Astrocyte of the hippocampus (primary cell): ENCODE results near the gene NCAPG2.
A peak's percentile ranks its signal among the peaks of the same experiment; 100 is the strongest.

Experiments used
- DNase-seq: peaks from one replicate; pipeline ENCODE4 v3.0.0; 2011; ENCODE audit warnings: low read depth, low spot score

The NCAPG2 gene

DNA sequence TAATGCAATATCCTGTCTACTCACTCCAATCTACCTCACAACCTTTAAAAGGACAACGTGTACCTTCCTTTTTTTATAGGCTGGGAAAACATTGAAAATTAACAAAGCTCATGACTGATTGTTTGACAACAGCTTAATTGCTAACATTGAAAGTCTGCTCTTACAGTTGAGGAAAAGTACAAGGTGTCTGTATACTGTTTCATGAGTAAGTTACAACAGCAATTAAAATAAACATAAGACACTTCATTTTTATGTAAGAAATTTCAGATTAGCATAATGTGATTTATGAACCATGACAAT, 28.6 kb upstream of the NCAPG2 start:
- DNase-seq: no peak

DNA sequence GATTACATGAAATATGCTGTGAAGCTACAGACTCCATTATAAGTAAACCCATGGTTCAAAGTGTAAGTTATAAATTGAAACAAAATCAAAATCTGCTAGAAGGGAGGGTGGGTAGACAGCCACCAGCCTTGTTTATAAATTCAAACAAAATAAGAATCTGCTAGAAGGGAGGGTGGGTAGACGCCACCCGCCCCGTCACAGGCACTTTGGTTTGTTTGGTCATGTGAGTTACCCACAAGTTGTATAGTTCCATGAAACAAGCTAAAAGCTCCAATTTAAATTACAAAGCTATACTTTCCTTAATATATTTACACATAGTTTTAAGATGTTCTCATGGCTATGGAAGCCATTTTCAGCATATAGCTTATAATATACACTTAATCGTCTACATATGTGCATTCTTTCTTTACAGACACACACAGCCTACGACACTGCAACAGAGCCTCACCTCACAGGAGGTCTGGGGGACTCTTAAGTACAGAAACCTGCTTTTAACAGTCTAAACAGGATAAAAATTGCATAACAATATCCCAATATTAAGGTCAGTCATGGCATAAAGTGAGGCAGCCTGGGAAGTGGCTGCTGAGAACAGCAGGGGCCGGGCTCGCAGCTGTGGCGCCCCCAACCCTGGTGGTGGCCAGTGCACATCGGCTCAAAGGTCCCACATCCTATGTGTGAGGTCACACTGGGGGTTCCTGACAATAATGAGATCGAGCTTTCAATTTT, 28.1 kb upstream of the NCAPG2 start:
- no peak for DNase-seq

DNA sequence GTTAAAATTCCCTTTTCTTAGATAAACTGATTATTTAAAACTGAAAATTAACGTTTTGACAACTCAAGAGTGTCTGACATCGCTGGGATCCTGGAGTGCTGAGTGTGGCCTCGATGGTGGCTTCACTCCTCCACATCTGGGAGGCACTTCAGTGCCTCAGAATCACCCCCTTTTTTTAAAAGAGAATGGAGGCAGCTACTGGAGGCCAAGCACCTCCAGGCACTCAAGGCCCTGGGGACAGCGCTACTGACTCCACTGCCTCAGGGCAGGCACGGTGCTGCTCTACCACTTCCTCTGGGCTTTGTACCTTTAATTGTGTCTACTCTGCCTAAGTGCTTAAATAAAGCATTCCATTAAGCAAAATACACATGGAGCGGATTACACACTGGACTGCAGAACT, 27.2 kb upstream of the NCAPG2 start:
- no peak for DNase-seq

DNA sequence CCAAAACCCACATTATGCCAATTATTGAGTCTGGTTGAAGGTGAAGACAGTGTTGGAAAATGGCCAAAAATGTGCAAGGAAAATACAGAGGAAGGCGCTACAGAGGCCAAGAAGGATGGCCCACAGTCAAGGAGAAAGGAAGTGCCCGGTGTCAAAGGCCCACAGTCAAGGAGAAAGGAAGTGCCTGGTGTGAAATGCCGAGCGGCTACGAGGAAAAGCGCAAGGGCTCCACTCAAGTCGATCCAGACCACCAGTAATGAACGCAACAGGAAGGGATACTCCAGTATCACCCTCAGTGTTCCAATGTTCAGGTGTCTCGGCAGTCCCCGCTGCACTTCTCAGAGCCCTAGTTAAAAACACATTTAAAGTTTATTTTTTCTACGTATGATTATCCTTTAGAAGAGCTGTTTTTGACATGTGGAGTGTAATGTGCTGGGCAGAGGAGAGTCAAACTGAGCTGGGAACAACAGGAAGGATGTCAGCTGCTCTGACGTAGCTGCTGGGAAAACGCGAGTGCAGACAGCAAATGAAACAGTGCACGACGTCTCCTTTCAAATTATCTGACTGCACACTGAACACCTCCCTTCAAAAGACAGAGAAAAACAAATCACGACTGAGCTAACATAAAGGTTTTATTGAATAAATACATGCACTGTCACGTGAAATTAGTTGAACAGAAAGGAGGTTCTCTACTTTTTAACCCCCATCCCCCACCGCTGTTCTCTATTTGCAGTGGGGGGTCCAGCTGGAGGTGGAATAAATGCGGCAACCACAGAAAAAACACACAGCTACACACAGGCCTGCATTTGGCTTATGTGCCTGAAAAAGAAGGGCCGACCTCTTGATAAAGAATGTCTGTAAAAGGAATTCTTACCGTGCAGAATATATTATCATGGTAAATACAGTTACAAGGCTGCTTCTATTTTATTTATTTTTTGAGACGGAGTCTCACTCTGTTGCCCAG, 26.1 kb upstream of the NCAPG2 start:
- DNase-seq: no peak

DNA sequence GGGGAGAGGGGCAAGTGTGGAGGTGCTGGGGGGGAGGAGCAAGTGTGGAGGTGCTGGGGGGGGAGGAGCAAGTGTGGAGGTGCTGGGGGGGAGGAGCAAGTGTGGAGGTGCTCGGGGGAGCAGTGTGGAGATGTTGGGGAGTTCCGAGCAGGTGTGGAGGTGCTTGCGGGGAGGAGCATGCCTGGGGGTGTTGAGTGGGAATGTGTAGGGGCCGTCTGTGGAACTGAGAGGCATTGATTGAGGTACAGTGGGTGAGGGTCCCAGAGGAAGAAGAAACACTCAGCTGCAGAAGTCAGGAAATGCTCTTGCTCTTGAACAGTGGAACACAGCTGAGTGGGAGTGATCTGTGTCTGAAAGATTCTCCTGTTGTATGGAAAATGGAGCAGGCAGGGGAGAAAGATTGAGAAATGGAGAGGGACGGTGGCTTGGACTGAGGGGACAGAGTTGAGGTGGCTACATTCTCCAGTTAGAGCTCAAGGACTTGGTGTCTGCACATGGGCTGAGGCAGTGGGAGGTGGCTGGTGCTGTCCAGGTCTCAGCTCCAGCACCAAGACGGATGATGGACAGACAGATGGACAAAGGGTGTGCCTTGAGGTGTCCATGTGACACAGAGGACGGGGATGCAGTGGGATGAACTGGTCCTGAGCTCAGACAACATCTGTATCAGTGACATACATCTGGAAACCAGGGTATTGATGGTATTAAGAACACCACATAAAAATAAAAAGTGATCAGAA, 25.2 kb upstream of the NCAPG2 start:
- DNase-seq: no peak

DNA sequence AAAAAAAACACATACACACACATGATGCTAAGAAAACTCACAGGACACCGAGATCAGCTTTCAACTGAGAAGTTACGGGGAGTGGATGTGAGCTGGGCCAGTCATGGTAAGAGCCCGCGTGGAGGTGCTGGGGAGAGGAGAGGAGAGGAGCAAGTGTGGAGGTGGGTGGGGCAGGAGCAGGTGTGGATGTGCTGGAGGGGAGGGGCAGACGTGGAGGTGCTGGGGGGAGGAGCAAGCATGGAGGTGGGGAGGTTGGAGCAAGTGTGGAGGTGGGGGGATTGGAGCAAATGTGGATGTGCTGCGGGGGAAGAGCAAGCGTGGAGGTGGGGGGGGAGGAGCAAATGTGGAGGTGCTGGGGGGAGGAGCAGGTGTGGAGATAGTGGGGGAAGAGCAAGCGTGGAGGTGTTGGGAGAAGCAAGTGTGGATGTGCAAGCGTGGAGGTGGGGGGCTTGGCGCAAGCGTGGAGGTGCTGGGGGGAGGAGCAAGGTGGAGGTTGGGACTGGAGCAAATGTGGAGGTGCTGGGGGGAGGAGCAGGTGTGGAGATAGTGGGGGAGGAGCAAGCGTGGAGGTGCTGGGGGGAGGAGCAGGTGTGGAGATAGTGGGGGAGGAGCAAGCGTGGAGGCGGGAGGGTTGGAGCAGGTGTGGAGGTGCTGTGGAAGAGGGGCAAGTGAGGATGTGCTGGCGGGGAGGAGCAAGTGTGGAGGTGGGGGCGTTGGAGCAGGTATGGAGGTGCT, 24.5 kb upstream of the NCAPG2 start:
- DNase-seq: no peak

DNA sequence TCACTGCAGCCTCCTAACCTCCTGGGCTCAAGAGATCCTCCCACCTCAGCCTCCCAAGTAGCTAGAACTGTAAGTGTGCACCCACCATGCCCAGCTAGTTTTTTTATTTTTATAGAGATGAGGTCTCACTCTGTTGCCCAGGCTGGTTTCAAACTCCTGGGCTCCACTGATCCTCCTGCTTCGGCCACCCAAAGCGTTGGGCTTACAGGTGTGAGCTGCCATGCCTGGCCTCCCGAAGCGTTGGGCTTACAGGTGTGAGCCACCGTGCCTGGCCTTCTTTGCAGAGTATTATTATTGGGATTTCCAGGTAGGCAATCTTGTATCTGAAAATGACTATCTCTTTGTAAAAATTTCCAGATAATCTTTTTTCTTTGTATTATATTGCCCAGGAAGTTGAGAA, 23.1 kb upstream of the NCAPG2 start:
- no peak for DNase-seq

DNA sequence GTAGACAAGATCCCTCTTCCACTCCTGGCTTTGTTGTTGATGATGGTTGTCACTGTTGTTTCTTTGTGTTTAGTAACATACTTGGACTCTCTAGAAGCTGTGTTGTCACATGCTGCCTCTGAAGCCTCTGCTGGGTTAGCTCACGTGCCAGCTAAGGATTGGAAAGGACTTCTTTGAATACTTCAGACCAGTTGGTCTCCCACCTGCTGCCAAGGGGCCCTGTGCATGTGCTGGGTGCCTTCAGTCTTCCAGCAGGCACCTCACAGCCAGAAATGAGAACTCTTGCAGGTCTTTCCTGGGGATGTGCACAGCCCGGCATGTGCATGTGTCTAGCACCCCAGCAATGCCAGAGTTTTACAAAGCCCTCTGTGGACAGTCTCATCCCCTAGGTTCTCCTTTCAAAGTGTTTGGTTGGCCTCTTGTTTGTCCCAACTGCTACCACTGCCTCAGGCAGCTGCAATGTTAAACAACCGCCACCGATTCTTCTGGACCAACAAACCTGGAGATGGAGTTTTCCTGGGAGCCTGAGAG, 21.7 kb upstream of the NCAPG2 start:
- no peak for DNase-seq

DNA sequence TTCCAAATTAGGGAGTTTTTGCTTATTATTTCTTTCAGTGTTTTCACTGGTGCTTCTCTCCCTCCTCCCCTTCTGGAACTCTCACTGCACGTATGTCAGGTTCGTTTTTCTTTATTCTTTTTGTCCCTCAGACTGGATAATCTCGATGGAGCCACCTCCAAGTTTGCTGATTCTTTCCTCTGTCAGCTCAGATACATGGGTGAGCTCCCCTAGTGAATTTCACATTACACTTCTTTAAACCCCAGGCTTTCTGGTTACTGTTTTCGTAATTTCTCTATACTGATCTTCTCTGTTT, 20.8 kb upstream of the NCAPG2 start:
- no peak for DNase-seq

DNA sequence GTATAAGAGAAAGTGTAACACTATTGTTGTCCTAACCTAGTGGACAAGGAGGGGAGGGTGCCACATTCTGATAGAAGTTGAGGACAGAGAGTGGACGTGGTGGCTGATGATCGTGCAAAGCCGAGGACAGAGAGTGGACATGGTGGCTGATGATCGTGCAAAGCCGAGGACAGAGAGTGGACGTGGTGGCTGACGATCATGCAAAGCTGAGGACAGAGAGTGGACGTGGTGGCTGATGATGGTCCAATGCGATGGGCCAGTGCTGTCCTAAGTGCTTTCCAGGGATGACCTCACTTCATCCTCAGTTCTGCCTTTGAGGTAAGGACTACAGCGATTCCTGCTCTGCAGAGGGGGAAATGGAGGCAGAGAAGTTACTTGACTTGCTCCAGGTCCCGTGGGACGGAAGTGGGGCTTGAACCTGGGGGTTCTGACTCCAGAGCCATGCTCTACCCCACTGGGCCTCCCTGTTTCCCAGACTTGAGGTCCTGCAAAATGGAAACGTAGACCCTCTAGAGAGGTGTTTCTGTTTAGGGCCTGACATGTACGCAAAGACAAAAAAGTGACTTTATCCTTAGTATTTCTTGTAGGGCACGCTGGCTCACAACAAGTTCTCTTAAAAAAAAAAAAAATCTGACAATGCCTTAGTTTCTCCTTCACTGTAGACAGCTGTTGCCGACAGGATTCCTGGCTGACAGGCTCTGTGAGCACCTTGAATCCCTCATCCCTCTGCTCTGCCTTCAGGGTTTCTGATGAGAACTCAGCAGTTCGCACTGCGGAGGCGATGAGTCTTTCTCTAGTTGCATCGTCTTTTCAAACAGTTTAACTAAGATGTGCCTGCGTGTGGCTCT, 20.3 kb upstream of the NCAPG2 start:
- DNase-seq: no peak

DNA sequence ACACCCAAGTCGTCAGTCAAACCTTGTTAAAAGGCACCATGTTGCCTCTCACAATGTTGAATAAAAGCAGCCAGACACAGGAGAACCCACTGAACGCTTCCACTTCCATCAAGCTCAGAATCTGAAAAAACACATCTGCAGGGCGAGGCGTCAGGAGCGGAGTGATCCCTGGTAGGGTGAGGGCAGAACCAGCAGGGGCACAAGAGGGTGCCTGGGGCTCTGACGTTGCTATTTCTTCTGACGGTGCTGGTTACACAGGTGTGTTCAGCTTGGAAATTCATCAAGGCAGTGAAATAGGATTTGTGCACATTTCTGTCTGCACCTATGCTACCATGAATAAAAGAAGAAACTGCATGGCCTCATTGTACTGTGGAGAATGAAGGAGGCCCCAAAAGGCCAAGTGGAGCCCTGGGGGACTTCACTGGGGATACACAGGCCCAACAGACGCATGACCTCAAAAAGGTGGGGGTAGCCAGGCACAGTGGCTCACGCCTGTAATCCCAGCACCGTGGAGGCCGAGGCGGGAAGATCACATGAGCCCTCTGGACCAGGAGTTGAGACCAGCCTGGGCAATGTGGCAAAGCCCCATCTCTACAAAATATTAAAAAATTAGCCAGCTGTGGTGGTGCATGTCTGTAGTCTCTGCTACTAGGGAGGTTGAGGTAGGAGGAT, 19.2 kb upstream of the NCAPG2 start:
- no peak for DNase-seq

DNA sequence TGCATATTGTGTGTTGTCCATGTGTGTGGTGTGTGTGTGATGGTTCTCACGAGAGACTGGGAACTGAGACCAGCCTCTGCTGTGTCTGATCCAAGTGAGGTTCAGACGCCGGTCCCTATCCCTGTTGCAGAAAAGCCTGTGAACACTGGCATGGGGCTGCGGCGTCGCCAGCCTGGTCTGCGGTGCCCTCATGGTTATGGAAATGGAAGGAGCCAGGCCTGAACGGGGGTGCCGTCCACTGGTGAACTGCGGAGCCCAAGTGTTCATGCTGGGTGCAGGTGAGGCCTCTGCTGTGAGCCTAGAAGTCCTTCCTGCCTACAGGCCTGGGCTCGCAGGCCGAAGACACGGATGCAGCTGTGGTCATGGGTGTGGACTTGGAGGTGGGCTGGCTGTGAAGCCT, 18.7 kb upstream of the NCAPG2 start:
- DNase-seq: no peak

DNA sequence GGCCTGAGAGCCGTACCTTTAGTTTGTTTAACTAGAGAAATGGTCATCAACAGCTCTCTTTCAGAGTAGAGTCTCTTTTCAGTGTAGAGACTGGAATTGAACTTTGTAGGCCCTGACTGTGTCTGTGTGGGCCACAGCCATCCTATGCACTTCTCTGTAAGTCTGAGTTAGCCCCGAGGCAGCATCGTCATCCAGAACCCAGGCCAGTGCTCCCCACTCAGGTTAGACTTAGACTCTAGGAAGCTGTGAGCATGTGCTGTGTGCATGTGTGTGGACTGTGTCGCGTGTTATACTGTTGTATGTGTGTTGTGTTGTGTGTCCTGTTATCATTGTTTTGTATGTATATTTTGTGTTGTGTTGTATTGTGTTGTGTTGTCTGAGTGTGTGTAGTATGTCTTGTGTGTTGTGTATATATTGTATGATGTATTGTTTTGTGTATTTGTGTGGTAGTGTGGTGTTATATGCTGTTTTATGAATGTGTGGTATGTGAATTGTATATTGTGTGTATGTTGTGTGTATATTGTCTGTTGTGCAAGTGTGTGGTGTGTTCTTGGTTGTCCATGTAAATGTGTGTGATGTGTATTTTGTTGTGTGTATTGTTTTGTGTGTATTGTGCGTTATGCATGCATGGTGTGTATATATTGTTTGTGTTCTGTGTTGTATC, 18.1 kb upstream of the NCAPG2 start:
- no peak for DNase-seq

DNA sequence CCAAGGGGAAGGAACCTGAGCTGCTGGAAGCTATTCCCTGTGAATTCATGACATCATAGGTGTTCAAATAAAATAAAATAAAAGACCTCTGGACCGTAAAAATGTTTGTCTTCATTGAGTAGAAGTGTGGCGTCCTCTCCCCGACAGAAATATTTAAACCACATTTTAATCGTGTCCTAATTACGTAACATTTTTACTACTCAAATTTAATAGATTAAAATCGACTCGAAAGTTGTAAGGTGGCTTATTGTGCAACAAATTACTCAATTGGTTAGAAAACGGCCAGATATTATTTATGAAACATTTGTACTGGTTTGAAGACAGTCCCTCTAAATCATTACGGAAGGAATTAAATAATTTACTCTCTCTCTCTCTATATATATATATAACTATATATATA, 15.5 kb upstream of the NCAPG2 start:
- DNase-seq: no peak

DNA sequence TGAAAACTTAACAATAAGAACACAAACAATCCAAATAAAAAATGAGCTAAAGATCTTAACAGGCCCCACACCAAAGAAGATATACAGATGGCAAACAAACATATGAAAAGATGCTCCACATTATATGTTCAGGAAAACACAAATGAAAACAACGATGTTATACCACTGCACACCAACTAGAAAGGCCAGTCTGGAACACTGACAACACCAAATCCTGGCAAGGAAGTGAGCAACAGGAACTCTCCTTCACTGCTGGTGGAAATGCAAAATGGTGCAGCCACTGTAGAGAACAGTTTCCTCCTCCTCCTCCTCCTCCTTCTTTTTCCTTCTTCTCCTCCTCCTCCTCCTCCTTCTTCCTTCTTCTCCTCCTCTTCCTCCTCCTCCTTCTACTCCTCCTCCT, 12.2 kb upstream of the NCAPG2 start:
- no peak for DNase-seq

DNA sequence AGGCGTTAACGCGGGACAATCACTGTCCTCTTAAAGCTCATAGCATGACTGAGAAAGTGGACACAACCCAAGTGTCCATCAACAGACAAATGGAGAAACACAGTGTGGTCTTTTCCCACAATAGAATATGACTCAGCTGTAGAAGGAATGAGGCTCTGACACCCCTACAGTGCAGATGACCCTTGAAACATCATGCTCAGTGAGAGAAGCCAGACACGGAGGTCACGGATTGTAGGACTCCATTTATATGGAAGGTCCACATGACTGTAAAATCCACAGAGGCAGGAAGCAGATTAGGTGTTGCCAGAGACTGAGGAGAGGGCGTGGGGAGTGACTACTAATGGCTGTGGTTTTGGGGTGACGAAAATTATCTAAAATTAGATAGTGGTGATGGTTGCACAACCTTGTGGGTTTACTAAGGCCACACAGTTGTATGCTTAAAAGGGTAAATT, 6.1 kb upstream of the NCAPG2 start:
- DNase-seq: peak; percentile 37

DNA sequence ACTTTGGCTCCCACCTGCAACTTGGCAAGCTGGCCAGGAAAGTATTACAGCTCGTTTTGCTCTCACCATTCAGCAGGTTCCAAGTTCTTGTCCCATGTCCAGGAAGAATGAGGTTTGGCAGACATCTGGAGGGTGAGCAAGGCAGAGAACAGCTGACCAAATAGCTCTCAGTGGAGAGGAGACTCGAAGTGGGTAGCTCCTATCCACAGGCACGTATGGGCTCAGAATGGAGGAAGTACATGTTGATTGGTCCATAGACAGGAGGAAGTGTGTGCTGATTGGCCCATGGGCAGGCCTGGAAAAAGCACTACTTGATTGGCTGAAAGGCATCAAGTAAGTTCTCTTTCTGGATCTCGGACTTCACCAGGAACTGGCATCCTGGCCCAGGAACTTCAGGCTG, 3.0 kb upstream of the NCAPG2 start:
- DNase-seq: peak; percentile 11

DNA sequence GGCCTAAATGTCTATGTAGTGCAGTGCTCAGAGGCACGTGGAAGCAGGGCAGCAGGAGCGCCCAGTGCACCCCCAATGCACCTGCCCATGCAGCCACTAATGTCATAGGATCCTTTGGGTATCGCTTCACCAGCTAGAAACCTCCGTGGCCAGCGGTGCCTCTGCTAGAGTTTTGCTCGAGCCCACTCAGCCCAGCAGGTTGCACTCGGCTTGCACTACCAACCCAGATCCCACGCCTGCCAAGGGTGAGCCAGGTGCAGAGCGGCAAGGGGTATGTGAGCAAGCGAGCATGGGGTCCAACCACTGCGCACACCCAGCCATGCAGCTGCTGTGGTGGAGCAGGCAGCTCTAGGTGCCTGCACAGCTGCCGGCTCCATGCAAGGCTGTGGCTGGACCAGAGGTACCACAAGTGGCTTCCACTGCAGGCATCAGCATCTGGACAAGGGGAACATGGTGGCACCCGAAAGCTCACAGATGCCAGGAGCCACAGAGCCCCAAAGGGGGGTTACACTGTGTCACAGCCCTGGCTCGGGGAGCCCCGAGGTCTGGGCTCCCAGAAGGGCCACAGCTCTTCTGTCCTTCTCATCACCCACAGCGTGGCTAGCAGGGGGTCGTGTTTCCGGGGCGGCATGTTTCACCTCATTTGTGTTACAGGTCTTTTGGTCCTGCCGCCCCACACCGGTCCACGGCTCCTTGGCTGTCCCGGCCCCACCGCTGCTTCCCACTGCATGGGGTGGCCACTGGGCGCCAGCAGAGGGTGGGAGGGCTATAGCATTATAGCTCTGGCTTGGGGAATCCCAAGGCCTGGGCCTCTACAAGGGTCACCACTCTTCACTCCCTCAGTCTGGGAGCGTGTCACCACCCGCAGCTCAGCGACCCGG, 2.3 kb upstream of the NCAPG2 start:
- DNase-seq: no peak

DNA sequence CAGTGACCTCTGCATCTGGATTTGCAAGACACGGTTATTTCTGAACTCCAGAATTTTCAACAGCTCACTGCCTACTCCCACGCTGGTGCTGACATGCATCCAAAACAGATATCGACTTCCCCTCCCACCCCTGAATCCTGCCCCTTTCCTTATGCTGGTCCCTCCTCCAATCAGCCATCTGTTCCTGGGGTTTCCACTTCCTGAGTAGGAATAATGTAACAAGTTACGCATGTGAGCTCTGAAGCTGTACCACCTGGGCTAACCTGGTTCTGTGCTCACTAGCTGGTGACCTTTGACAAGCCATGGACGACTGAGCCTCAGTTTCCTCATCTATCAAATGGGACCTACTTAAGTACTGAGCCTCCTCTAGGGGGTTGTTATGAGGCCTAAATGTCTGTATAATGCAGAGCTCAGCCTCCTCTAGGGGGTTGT, 1.7 kb upstream of the NCAPG2 start:
- no peak for DNase-seq
